Duodenal mucosa (tissue), 2 donors: ENCODE results near the gene SNX30.
A peak's percentile ranks its signal among the peaks of the same experiment; 100 is the strongest.

Source experiments
- H3K27ac ChIP-seq: one replicate; pipeline ENCODE4 v1.7.0; 2013; ENCODE audit warnings: low read depth, low read length
- H3K27me3 ChIP-seq, 2 donors: one replicate each; pipeline ENCODE4 v1.7.0; 2013; ENCODE audit warnings: low read length in 2 of 2, control low read depth in 1 of 2; ENCODE audit not compliant: insufficient read depth in 2 of 2, control insufficient read depth in 1 of 2
- H3K36me3 ChIP-seq, 2 donors: one replicate each; pipeline ENCODE4 v1.7.0; 2013; ENCODE audit warnings: low read length in 2 of 2, control low read depth in 1 of 2; ENCODE audit not compliant: insufficient read depth in 2 of 2, control insufficient read depth in 1 of 2
- H3K4me1 ChIP-seq, 2 donors: one replicate each; pipeline ENCODE4 v1.7.0; 2013; ENCODE audit warnings: low read length in 2 of 2, control low read depth in 1 of 2; ENCODE audit not compliant: insufficient read depth in 2 of 2, control insufficient read depth in 1 of 2
- H3K4me3 ChIP-seq, 2 donors: one replicate each; pipeline ENCODE4 v1.7.0; 2013; ENCODE audit warnings: low read length in 2 of 2, low read depth in 1 of 2
- H3K9ac ChIP-seq, 2 donors: one replicate each; pipeline ENCODE4 v1.7.0; 2013; ENCODE audit warnings: low read length in 2 of 2, low read depth in 1 of 2
- H3K9me3 ChIP-seq, 2 donors: one replicate each; pipeline ENCODE4 v1.7.0; 2013; ENCODE audit warnings: low read length in 2 of 2, control low read depth in 1 of 2; ENCODE audit not compliant: control insufficient read depth in 1 of 2

The SNX30 gene

DNA sequence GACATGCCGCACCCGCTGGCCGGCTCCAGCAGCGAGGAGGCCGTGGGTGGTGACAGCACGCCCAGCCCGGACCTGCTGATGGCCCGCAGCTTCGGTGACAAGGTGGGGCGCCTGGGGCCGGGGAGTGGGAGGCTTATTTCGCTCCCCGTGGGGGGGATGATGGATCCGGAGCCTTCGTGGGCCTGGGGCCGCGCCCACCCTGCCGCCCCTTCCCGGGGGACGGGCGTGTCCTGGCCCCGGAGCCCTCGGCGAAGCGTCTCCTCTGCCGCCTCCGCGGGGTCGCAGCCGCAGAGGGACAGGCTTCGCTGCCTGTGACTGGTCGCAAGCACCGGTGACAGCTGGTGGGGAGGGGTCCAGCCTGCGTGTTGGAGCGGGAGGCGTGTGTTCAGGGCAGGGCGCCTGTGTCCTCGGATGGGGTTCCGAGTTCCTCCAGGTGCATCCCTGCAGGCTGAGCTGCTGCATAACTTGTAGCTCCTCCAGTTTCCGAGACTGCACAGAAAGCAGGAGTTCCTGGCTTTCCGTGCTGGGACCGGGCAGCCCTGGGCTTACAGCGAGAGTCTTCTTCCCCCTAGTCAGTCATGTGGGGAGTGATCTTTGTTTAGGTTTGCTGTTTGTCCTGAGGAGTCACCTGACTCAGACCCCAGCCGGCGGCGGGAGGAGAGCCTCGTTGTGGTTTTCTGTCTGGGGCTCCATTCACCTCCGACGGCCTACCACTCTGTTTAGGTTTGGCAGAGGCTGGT lies 666 bp downstream of the SNX30 start:
- Histone ChIP-seq H3K27me3 (no peaks in the 10 kb centered on the region), H3K4me1 (peaks cover 43 to 45% of the 10 kb centered on the region in 2 donors), H3K4me3 (peak overlapping the region; percentile 94 to 96), H3K9me3 (no peaks in the 10 kb centered on the region), H3K27ac (peak overlapping the region; percentile 37), H3K36me3 (no peaks in the 10 kb centered on the region), H3K9ac (peak overlapping the region; percentile 73 to 96)

- Histone ChIP-seq H3K4me3 (peak overlapping the region in 1 of 2 donors; percentile 94), H3K9me3 (no peaks in the 10 kb centered on the region), H3K36me3 (no peaks in the 10 kb centered on the region), H3K4me1 (peaks cover 49 to 51% of the 10 kb centered on the region in 2 donors), H3K27ac (no peak overlapping the region), H3K27me3 (no peaks in the 10 kb centered on the region), H3K9ac (no peak overlapping the region)
These were observed 2.0 kb downstream of the SNX30 start for GRCh38 chr9:112752334-112753125.

DNA sequence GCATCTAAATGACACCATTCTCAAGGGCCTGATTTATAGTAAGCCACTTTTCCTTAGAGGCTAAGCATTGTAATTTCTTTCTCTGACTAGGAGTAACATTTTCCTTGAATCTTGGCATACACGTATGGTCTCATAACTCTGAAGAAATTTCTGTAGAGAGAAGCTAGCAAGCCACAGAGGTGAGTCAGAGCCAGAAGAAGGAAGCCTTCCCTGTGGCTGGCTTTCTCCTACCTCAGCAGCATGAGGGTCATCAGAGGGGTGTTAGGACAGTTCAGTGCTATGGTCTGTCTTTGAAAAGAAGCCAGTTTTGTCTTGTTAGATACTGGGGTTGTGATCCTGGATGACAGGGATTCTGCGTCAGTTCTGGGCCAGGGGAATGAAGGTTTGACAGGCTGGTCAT lies 3.2 kb downstream of the SNX30 start:
- Histone ChIP-seq H3K9ac (no peak overlapping the region), H3K36me3 (no peaks in the 10 kb centered on the region), H3K27me3 (no peaks in the 10 kb centered on the region), H3K4me3 (no peak overlapping the region), H3K4me1 (peaks cover 49 to 54% of the 10 kb centered on the region in 2 donors), H3K9me3 (no peaks in the 10 kb centered on the region), H3K27ac (no peak overlapping the region)

DNA sequence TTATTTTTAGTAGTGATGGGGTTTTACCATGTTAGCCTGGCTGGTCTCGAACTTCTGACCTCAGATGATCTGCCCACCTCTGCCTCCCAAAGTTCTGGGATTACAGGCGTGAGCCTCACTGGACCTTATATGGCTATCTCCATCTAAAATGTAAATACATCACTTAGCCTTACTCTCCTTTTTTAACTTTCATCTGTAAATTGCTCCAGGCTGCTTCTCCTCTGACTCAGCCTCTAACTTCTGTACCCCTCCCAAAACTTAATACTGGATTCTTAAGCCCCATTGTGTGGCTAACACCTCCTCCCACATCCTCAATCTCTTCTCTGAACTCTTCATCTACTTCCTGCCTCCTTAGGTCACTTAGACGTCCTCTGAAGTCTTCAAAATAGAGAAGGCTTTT lies 4.0 kb downstream of the SNX30 start:
- H3K9me3 ChIP-seq = no peaks in the 10 kb centered on the region
- no peak overlapping the region for H3K9ac ChIP-seq
- peaks cover 45 to 49% of the 10 kb centered on the region in 2 donors for H3K4me1 ChIP-seq
- H3K27ac ChIP-seq = no peak overlapping the region
- H3K36me3 ChIP-seq = no peaks in the 10 kb centered on the region
- H3K27me3 ChIP-seq = no peaks in the 10 kb centered on the region
- H3K4me3 ChIP-seq = peak overlapping the region in 1 of 2 donors; percentile 16

- H3K9me3 ChIP-seq = no peaks in the 10 kb centered on the region
- no peaks in the 10 kb centered on the region for H3K27me3 ChIP-seq
- H3K36me3 ChIP-seq = no peaks in the 10 kb centered on the region
- no peak overlapping the region for H3K9ac ChIP-seq
- H3K4me1 ChIP-seq = peaks cover 41 to 44% of the 10 kb centered on the region in 2 donors
- H3K4me3 ChIP-seq = peak overlapping the region in 1 of 2 donors; percentile 21
- no peak overlapping the region for H3K27ac ChIP-seq
These were observed 4.5 kb downstream of the SNX30 start for GRCh38 chr9:112755016-112755427.

GRCh38 chr9:112755675-112756074 lies 5.1 kb downstream of the SNX30 start:
- Histone ChIP-seq H3K27me3 (no peaks in the 10 kb centered on the region), H3K27ac (no peak overlapping the region), H3K9me3 (no peaks in the 10 kb centered on the region), H3K4me3 (no peak overlapping the region), H3K9ac (no peak overlapping the region), H3K4me1 (peaks cover 38 to 42% of the 10 kb centered on the region in 2 donors), H3K36me3 (no peaks in the 10 kb centered on the region)

GRCh38 chr9:112757282-112757883 lies 6.8 kb downstream of the SNX30 start:
- no peak overlapping the region for H3K27ac ChIP-seq

DNA sequence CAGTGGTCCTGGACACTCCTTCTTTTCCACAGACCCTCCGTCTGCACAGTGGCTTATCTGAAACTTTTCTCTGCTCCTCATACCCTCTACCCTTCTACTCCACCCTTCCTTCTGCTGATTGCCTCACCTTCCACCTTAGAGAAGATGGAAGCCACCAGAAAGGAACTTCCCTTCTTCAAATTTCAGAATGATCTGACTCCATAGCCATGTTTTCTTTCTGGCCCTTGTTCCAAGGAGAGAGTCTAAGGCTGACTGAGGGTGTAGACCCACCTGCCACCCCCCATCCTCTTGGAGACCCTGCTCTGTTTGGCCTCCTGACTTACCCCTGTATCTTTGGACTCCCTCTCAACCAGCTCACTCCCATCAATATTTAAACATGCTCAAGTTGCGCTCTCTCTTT lies 7.4 kb downstream of the SNX30 start:
- no peaks in the 10 kb centered on the region for H3K36me3 ChIP-seq
- no peak overlapping the region for H3K27ac ChIP-seq
- H3K4me1 ChIP-seq = peaks cover 27 to 30% of the 10 kb centered on the region in 2 donors
- no peak overlapping the region for H3K4me3 ChIP-seq
- H3K27me3 ChIP-seq = no peaks in the 10 kb centered on the region
- H3K9ac ChIP-seq = no peak overlapping the region
- H3K9me3 ChIP-seq = no peaks in the 10 kb centered on the region

More at GRCh38 chr9:112757282-112757883, 6.8 kb downstream of the SNX30 start:
- Histone ChIP-seq H3K36me3 (no peaks in the 10 kb centered on the region), H3K4me1 (peaks cover 31 to 35% of the 10 kb centered on the region in 2 donors), H3K27me3 (no peaks in the 10 kb centered on the region), H3K9me3 (no peaks in the 10 kb centered on the region), H3K4me3 (no peak overlapping the region), H3K9ac (no peak overlapping the region)

DNA sequence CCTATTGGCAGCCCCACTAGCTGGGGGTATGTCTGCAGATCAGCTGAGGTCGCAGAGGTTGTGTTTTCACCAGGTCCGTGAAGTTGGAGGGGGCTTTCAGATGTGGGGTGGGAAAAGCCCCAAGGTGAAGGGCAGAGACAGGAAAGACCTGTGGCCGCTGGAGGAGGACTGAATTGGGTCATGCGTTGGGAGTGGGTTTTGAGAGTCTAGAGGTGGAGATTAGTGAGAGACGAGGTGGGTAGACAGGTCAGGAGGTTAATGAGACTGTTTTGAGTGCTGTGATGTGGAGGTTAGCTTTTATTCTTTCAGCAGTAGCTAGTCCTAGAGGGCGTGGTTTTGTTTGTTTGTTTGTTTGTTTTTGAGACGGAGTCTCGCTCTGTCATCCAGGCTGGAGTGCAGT lies 10.3 kb downstream of the SNX30 start:
- Histone ChIP-seq H3K36me3 (no peaks in the 10 kb centered on the region), H3K4me1 (peaks cover 15 to 22% of the 10 kb centered on the region in 2 donors), H3K27me3 (no peaks in the 10 kb centered on the region), H3K9me3 (no peaks in the 10 kb centered on the region), H3K4me3 (no peak overlapping the region), H3K27ac (no peak overlapping the region), H3K9ac (no peak overlapping the region)
